Heart left ventricle (tissue), 13 donors: ENCODE results near the gene KRTAP5-9.

ENCODE experiments used
- CTCF ChIP-seq, 12 donors: fragments of 200-600 bp; sonication (generic) in 4 of 12; IDR thresholded peaks; one replicate each; pipeline versions ENCODE4 v1.5.0 to v1.8.0; 2018 to 2022; ENCODE audit warnings: antibody characterized with exemption in 12 of 12, mild to moderate bottlenecking in 5 of 12
- POLR2A ChIP-seq, 2 donors: fragments of 450-650 bp; IDR thresholded peaks; one replicate each; pipeline ENCODE4 v1.6.1; 2017; ENCODE audit warnings: antibody characterized with exemption in 2 of 2, mild to moderate bottlenecking in 2 of 2, moderate library complexity in 2 of 2
- donor health status: ischemic (EF 13 %, LVEDD 7.1; RV severe dilation, severe dysfunction).
- donor health status: DM: no; HTN: yes; CAD: no.
- donor health status: DM: no; HTN: no; CAD: no.
- donor health status: ischemic (EF 25% LVEDD 6.9; RV normal size, moderate dysfunction).
- donor health status: ischemic (EF 25% LVEDD 5.7; RV mildly dilated, moderate dysfunction).
- donor health status: ischemic (EF 35%, LVEDD 5.7; RV mildly dilated, moderate dysfunction).
- donor health status: nonischemic (EF 11% LVEDD 7.7; RV severe dilation, severe dysfunction).
- donor health status: DM: yes; HTN: yes; CAD: no.
- donor health status: PGD.
- donor health status: ischemic (EF 29% LVEDD 5.4; RV normal size, mild dysfunction).
- donor health status: nonischemic (EF 23%, LVEDD 6.1; RV moderate dilation, normal function).

GRCh38 chr11:71581826-71582225 is 33.6 kb downstream of the KRTAP5-9 start:
- TF ChIP-seq CTCF (IDR thresholded peaks at IDR 0.05): no peak
- no peak for TF ChIP-seq POLR2A (IDR thresholded peaks at IDR 0.05)
